CD14-positive monocyte (primary cell): Measurements from ENCODE around the gene CLUH. TPM values are rescaled to one million over a fixed set of nuclear protein-coding genes. Genes with fewer than 3 reads are reported as not detected.

Source experiments
- DNase-seq, 3 donors: peaks; one replicate each; pipeline ENCODE4 v3.0.0-alpha.2; 2011 to 2022
- H2AFZ ChIP-seq: 2 replicates; pipeline ENCODE4 v1.6.0; 2012; ENCODE audit warnings: mild to moderate bottlenecking, low read depth, low read length, inconsistent platforms; ENCODE audit not compliant: insufficient read depth, poor library complexity, severe bottlenecking
- H3K27ac ChIP-seq, 2 donors: 1 replicate in 1 of 2; 2 replicates in 1 of 2; pipeline ENCODE4 v1.5.1; 2012 to 2013; ENCODE audit warnings: low read length in 2 of 2, control low read depth in 1 of 2, inconsistent platforms in 1 of 2, low read depth in 1 of 2, mild to moderate bottlenecking in 1 of 2
- H3K27me3 ChIP-seq, 2 donors: one replicate each; pipeline versions ENCODE4 v1.6.0 to v1.6.1; 2011 to 2013; ENCODE audit warnings: low read length in 2 of 2; ENCODE audit not compliant: control insufficient read depth in 2 of 2, insufficient read depth in 2 of 2
- H3K36me3 ChIP-seq, 2 donors: replicated peaks in 1 of 2; 1 replicate in 1 of 2; 2 replicates in 1 of 2; pipeline versions ENCODE4 v1.5.1 to v1.6.1; 2012 to 2013; ENCODE audit warnings: low read length in 2 of 2, control low read depth in 1 of 2, inconsistent platforms in 1 of 2, mild to moderate bottlenecking in 1 of 2; ENCODE audit not compliant: insufficient read depth in 2 of 2, control insufficient read depth in 1 of 2
- H3K4me1 ChIP-seq, 2 donors: 1 replicate in 1 of 2; 2 replicates in 1 of 2; pipeline versions ENCODE4 v1.5.1 to v1.6.1; 2012 to 2013; ENCODE audit warnings: low read length in 2 of 2, control low read depth in 1 of 2, inconsistent platforms in 1 of 2, mild to moderate bottlenecking in 1 of 2, moderate library complexity in 1 of 2; ENCODE audit not compliant: insufficient read depth in 2 of 2, control insufficient read depth in 1 of 2
- H3K4me2 ChIP-seq: replicated peaks from 2 replicates; pipeline ENCODE3; 2012; ENCODE audit warnings: low read length, moderate library complexity, mild to moderate bottlenecking; ENCODE audit not compliant: poor library complexity, severe bottlenecking; ENCODE audit errors: extremely low read depth
- H3K4me3 ChIP-seq, 3 experiments: fragments of 200-600 bp in 1 of 3; sonication (generic) in 1 of 3; replicated peaks in 1 of 3; 1 replicate in 2 of 3; 2 replicates in 1 of 3; pipeline ENCODE4 v1.5.1; 2011 to 2013; ENCODE audit warnings: low read length in 3 of 3, mild to moderate bottlenecking in 3 of 3, control low read depth in 2 of 3, low read depth in 2 of 3, inconsistent platforms in 1 of 3, moderate library complexity in 1 of 3
- H3K79me2 ChIP-seq: 2 replicates; pipeline ENCODE4 v1.6.0; 2012; ENCODE audit warnings: mild to moderate bottlenecking, control low read depth, inconsistent platforms, low read length, moderate library complexity; ENCODE audit not compliant: insufficient read depth
- H3K9ac ChIP-seq: 2 replicates; pipeline ENCODE4 v1.6.0; 2017; ENCODE audit warnings: low read length, mild to moderate bottlenecking; ENCODE audit not compliant: insufficient read depth, poor library complexity, severe bottlenecking
- H3K9me3 ChIP-seq, 2 donors: replicated peaks in 1 of 2; 1 replicate in 1 of 2; 2 replicates in 1 of 2; pipeline versions ENCODE4 v1.5.1 to v1.6.1; 2012 to 2013; ENCODE audit warnings: low read length in 2 of 2, control low read depth in 1 of 2; ENCODE audit not compliant: control insufficient read depth in 1 of 2, insufficient read depth in 1 of 2
- H4K20me1 ChIP-seq: 2 replicates; pipeline ENCODE4 v1.6.0; 2012; ENCODE audit warnings: mild to moderate bottlenecking, low read length, control low read depth, moderate library complexity; ENCODE audit not compliant: insufficient read depth
- H3K27ac Mint-ChIP-seq, 7 donors: one replicate each; pipeline ENCODE4 v1.8.0; 2020; ENCODE audit warnings: mild to moderate bottlenecking in 7 of 7, mixed read lengths in 7 of 7, moderate library complexity in 6 of 7, inconsistent platforms in 2 of 7
- H3K27me3 Mint-ChIP-seq, 3 donors: one replicate each; pipeline ENCODE4 v1.8.0; 2021 to 2022; ENCODE audit warnings: low read depth in 3 of 3, mild to moderate bottlenecking in 3 of 3, mixed read lengths in 3 of 3, moderate library complexity in 3 of 3, inconsistent platforms in 1 of 3
- H3K36me3 Mint-ChIP-seq, 2 donors: one replicate each; pipeline ENCODE4 v1.8.0; 2020; ENCODE audit warnings: mixed read lengths in 2 of 2, inconsistent platforms in 1 of 2, mild to moderate bottlenecking in 1 of 2
- H3K4me1 Mint-ChIP-seq: one replicate; pipeline ENCODE4 v1.8.0; 2020; ENCODE audit warnings: mild to moderate bottlenecking, mixed read lengths
- H3K4me3 Mint-ChIP-seq, 2 donors: one replicate each; pipeline ENCODE4 v1.8.0; 2020; ENCODE audit warnings: mild to moderate bottlenecking in 2 of 2, mixed read lengths in 2 of 2, moderate library complexity in 1 of 2
- H3K9me3 Mint-ChIP-seq, 7 donors: one replicate each; pipeline ENCODE4 v1.8.0; 2020 to 2022; ENCODE audit warnings: mixed read lengths in 7 of 7, mild to moderate bottlenecking in 6 of 7, moderate library complexity in 6 of 7, inconsistent platforms in 2 of 7
- WGBS: methylation state at CpG from one replicate; pipeline ENCODE4 v1.1.5; 2013; ENCODE audit warnings: missing lambda C conversion rate; ENCODE audit not compliant: insufficient coverage; 5-methylcytosine and 5-hydroxymethylcytosine counted together
- intact Hi-C, 2 donors: fragments of 100-400 bp; cut with micrococcal nuclease; formaldehyde crosslinking; loops; one replicate each; pipeline versions ENCODE4 v1.15.0 to v1.15.1; 2023
- polyA plus RNA-seq, 3 donors: library from polyadenylated mRNA; depleted of rRNA in 1 of 3; unstranded in 2 of 3; stranded (reverse) in 1 of 3; fragments of 300-500 nt in 2 of 3; fragments of >200 nt in 1 of 3; fragmentation: Illumina TruSeq in 2 of 3; gene quantifications; 1 replicate in 2 of 3; 2 replicates in 1 of 3; pipeline ENCODE4 v1.2.3, GENCODE V29; 2012 to 2021
- TF ChIP-seq, protein P1 (sequence below): fragments of 200-600 bp; IDR thresholded peaks from one replicate; pipeline ENCODE4 v1.8.0; 2022; ENCODE audit warnings: antibody characterized with exemption, mild to moderate bottlenecking

CLUH gene
- polyA plus RNA-seq, 3 donors = 1.6 to 26.2 (median 4.2) TPM

DNA sequence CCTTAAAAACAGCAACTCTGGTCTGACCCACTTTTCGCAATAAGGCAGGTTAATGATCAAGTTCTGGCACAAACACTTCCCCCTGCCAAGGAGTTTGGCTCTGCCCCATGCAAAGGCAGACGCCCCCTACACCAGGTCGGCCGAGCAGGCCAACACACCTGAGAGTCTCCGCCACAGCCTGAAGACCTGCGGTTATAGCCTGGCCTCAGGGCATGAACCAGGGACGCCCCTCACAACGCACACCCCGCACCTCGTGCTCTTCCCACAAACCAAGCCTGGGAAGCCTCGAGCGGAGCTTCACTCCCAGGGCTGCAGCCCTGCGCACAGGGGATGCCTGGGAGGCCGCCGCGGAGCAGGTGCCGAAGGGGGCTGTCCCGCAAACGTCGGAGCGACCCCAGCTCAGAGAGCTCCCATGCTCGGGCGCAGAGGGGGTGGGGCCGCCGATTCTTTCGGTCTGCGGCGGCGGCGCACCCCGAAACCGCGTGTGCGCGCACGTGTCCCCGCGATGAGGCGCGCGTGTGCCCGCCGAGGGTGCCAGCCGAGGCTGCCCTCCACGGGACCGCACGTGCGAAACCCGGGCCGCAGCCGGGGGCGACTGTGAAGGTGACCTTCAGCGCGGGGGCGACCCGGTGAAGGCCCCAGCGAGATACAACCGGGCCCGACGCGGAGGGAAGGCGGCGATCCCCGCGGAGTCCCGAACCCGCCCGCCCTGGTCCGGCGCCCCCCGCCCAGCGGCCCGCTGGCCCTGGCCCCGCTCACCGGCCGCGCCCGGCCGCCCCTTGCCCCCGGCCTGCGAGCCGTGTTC is 559 bp downstream of the CLUH start:
- Mint-ChIP-seq H3K27me3 (no peaks in the 10 kb centered on the region), H3K4me3 (peak overlapping the region; percentile 85 to 86), H3K27ac (peak overlapping the region in 6 of 7 donors; percentile 35 to 88 (median 66)), H3K4me1 (peaks cover 40% of the 10 kb centered on the region), H3K9me3 (no peaks in the 10 kb centered on the region), H3K36me3 (peaks cover 0 to 2% of the 10 kb centered on the region in 2 donors)
- Histone ChIP-seq H3K9me3 (no peaks in the 10 kb centered on the region), H2AFZ (peak overlapping the region; percentile 100), H3K36me3 (no peaks in the 10 kb centered on the region), H3K79me2 (peaks cover 65% of the 10 kb centered on the region), H3K27me3 (no peaks in the 10 kb centered on the region), H3K9ac (peak overlapping the region; percentile 74), H3K4me2 (peak overlapping the region; percentile 96), H4K20me1 (peaks cover 50% of the 10 kb centered on the region), H3K4me3 (peak overlapping the region; percentile 51 to 94 (median 56)), H3K27ac (peak overlapping the region in 1 of 2 donors; percentile 67), H3K4me1 (peaks cover 31 to 39% of the 10 kb centered on the region in 2 donors)
- intact Hi-C loops = no loop called here
- DNase-seq = peak in 1 of 3 donors; percentile 37
- TF ChIP-seq, protein P1, sequence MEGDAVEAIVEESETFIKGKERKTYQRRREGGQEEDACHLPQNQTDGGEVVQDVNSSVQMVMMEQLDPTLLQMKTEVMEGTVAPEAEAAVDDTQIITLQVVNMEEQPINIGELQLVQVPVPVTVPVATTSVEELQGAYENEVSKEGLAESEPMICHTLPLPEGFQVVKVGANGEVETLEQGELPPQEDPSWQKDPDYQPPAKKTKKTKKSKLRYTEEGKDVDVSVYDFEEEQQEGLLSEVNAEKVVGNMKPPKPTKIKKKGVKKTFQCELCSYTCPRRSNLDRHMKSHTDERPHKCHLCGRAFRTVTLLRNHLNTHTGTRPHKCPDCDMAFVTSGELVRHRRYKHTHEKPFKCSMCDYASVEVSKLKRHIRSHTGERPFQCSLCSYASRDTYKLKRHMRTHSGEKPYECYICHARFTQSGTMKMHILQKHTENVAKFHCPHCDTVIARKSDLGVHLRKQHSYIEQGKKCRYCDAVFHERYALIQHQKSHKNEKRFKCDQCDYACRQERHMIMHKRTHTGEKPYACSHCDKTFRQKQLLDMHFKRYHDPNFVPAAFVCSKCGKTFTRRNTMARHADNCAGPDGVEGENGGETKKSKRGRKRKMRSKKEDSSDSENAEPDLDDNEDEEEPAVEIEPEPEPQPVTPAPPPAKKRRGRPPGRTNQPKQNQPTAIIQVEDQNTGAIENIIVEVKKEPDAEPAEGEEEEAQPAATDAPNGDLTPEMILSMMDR = no peak
- under 1% methylated on average over 82 of the region's 82 CpGs for WGBS

DNA sequence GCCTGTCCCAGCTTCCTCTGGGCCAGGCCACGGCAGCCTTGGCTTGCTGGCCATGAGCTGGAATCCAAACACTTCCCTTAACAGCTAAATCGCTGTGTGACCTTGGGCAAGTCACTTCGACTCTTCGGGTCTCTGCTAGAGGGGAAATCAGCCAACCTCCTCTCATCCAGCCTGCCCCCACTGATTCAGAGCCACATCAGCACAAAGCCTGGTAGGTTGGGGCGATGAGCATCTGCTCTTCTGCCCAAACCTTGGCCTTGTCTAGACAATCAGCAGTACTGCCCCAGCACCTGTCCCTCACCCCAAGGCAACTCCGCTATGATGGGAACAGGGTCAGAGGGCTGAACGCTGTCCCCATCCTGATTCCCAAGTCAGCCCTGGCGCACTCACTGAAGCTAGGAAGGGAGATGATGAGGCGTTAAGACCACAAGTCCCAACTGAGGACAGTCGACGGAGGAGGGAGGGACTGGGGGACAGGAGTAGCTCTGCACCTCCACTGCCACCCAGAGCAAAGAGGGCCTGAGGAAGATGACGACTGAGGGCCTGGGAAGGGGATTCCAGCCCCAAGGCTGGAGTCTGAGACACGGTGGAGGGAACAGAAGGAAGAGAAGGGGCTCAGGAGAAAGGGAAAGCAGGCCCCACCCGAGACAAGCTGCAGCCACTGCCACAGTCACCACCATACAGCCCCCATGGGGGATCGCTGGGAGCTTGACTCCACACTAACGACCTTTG is 1.3 kb downstream of the CLUH start:
- intact Hi-C loops = no loop called here
- peaks cover 58% of the 10 kb centered on the region for H4K20me1 ChIP-seq
- TF ChIP-seq, protein P1 = no peak

More for the DNA sequence above, 1.3 kb downstream of the CLUH start:
- Mint-ChIP-seq H3K27ac (peak overlapping the region in 6 of 7 donors; percentile 59 to 88 (median 77)), H3K9me3 (no peaks in the 10 kb centered on the region), H3K4me3 (peak overlapping the region; percentile 84 to 86), H3K36me3 (peaks cover 0 to 2% of the 10 kb centered on the region in 2 donors), H3K27me3 (no peaks in the 10 kb centered on the region), H3K4me1 (peaks cover 40% of the 10 kb centered on the region)
- Histone ChIP-seq H3K27me3 (no peaks in the 10 kb centered on the region), H3K4me2 (peak overlapping the region; percentile 96), H3K4me1 (peaks cover 31 to 39% of the 10 kb centered on the region in 2 donors), H3K27ac (peak overlapping the region in 1 of 2 donors; percentile 67), H3K9me3 (no peaks in the 10 kb centered on the region), H3K4me3 (peak overlapping the region; percentile 51 to 94 (median 56)), H3K79me2 (peaks cover 73% of the 10 kb centered on the region), H3K36me3 (no peaks in the 10 kb centered on the region), H3K9ac (peak overlapping the region; percentile 74), H2AFZ (peak overlapping the region; percentile 100)
- DNase-seq = no peak
- 44% methylated on average over 8 of the region's 16 CpGs for WGBS
